Hepatocyte (in vitro differentiated cells): ENCODE data around the gene CCT8L2. TPM values are rescaled to one million over a fixed set of nuclear protein-coding genes. Genes with fewer than 3 reads are reported as not detected.
"Not testable (repeated sequence)": the region's sequence is repeated elsewhere in the genome, so short reads cannot be mapped to it uniquely, and the experiment has no call there.

Experiments
- DNase-seq: peaks from one replicate; pipeline ENCODE4 v3.0.0-alpha.2; 2016; ENCODE audit warnings: low spot score
- H2AFZ ChIP-seq: fragments of 200-600 bp; sonication (generic); 2 replicates; pipeline ENCODE4 v1.6.0; 2016; ENCODE audit warnings: antibody characterized with exemption, mild to moderate bottlenecking
- H3K27ac ChIP-seq: fragments of 200-600 bp; sonication (generic); 2 replicates; pipeline ENCODE4 v1.5.1; 2016; ENCODE audit warnings: mild to moderate bottlenecking
- H3K27me3 ChIP-seq: fragments of 200-600 bp; sonication (generic); 2 replicates; pipeline ENCODE4 v1.6.1; 2016
- H3K36me3 ChIP-seq: fragments of 200-600 bp; sonication (generic); replicated peaks from 2 replicates; pipeline ENCODE4 v1.5.1; 2016; ENCODE audit warnings: low read depth; ENCODE audit not compliant: insufficient read depth
- H3K4me1 ChIP-seq: fragments of 200-600 bp; sonication (generic); 2 replicates; pipeline ENCODE4 v1.5.1; 2016; ENCODE audit warnings: mild to moderate bottlenecking, moderate library complexity; ENCODE audit not compliant: insufficient read depth
- H3K4me2 ChIP-seq: fragments of 200-600 bp; sonication (generic); 2 replicates; pipeline ENCODE4 v1.6.0; 2016
- H3K4me3 ChIP-seq: fragments of 200-600 bp; sonication (generic); 2 replicates; pipeline ENCODE4 v1.5.1; 2016; ENCODE audit warnings: mild to moderate bottlenecking
- H3K79me2 ChIP-seq: fragments of 200-600 bp; sonication (generic); 2 replicates; pipeline ENCODE4 v1.6.0; 2017; ENCODE audit warnings: mild to moderate bottlenecking
- H3K9me2 ChIP-seq: fragments of 200-600 bp; sonication (generic); replicated peaks from 2 replicates; pipeline ENCODE4 v1.6.0; 2017; ENCODE audit warnings: mild to moderate bottlenecking; ENCODE audit not compliant: insufficient read depth
- H3K9me3 ChIP-seq: fragments of 200-600 bp; sonication (generic); 2 replicates; pipeline ENCODE4 v1.5.1; 2016; ENCODE audit warnings: low read depth, mild to moderate bottlenecking
- H4K20me1 ChIP-seq: fragments of 200-600 bp; sonication (generic); 2 replicates; pipeline ENCODE4 v1.6.0; 2016; ENCODE audit warnings: mild to moderate bottlenecking; ENCODE audit not compliant: insufficient read depth, poor library complexity, severe bottlenecking
- WGBS: methylation state at CpG from one replicate; pipeline ENCODE4 v1.1.6; 2016; ENCODE audit warnings: low lambda C conversion rate; ENCODE audit errors: missing lambda C conversion rate; 5-methylcytosine and 5-hydroxymethylcytosine counted together
- polyA plus RNA-seq: library from polyadenylated mRNA; unstranded; fragments of >200 nt; fragmentation: Nextera tagmentation; extraction: Ambion mirVana; gene quantifications from 2 replicates; pipeline ENCODE4 v1.2.1, GENCODE V29; 2016
- total RNA-seq: library from RNA; depleted of rRNA; stranded (reverse); fragments of >200 nt; gene quantifications from 2 replicates; pipeline ENCODE4 v1.2.3, GENCODE V29; 2014

The CCT8L2 gene, protein sequence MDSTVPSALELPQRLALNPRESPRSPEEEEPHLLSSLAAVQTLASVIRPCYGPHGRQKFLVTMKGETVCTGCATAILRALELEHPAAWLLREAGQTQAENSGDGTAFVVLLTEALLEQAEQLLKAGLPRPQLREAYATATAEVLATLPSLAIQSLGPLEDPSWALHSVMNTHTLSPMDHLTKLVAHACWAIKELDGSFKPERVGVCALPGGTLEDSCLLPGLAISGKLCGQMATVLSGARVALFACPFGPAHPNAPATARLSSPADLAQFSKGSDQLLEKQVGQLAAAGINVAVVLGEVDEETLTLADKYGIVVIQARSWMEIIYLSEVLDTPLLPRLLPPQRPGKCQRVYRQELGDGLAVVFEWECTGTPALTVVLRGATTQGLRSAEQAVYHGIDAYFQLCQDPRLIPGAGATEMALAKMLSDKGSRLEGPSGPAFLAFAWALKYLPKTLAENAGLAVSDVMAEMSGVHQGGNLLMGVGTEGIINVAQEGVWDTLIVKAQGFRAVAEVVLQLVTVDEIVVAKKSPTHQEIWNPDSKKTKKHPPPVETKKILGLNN
- total RNA-seq (not detected in 2 replicates), polyA plus RNA-seq (not detected in 2 replicates)

DNA sequence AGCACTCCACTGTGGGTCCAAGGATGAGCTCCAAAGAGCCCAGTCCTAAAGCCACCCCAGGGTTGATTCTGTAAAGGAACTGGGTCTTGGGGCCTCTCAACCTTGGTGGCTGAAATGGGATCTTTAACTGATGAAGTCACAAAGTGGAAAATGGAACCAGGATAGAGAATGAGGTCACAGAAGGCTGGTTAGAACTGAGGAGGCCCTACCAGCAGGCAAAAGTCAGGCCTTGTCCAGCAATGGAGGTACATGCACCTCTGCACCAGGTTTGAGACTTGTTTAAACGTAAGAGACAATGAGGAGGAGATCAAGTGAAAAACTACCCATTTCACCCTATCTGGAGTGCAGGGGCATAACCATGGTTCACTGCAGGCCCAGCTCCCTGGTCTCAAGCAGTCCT, at the start of gene CCT8L2:
Gene CCT8L2, minus strand, starts transcription at position 101 of the 400 bp plus-strand sequence. CDS start 260 bp downstream, outside the sequence.
- not testable (repeated sequence) for H3K4me3 ChIP-seq, H3K27me3 ChIP-seq, H3K27ac ChIP-seq, H4K20me1 ChIP-seq, DNase-seq, H3K9me3 ChIP-seq, H3K9me2 ChIP-seq, H2AFZ ChIP-seq, H3K4me1 ChIP-seq, H3K36me3 ChIP-seq, H3K79me2 ChIP-seq, H3K4me2 ChIP-seq
- WGBS, result 69% methylated on average over 1 of the region's 1 CpG

- not testable (repeated sequence) for H3K36me3 ChIP-seq, H3K4me3 ChIP-seq, H3K27me3 ChIP-seq, H3K9me3 ChIP-seq, H3K9me2 ChIP-seq, DNase-seq, H3K4me1 ChIP-seq, H2AFZ ChIP-seq, H3K4me2 ChIP-seq, H3K79me2 ChIP-seq, H3K27ac ChIP-seq, H4K20me1 ChIP-seq
- 42% methylated on average over 1 of the region's 1 CpG for WGBS
These were observed 42.8 kb upstream of the CCT8L2 start for GRCh38 chr22:16635442-16635841.

GRCh38 chr22:16634092-16634491, 41.5 kb upstream of the CCT8L2 start:
- not testable (repeated sequence) for H3K27me3 ChIP-seq, H3K4me1 ChIP-seq, H3K9me2 ChIP-seq, H3K36me3 ChIP-seq, H3K9me3 ChIP-seq, H3K79me2 ChIP-seq, H3K4me3 ChIP-seq, H2AFZ ChIP-seq, H3K27ac ChIP-seq, DNase-seq, H3K4me2 ChIP-seq, H4K20me1 ChIP-seq

- WGBS, result 62% methylated on average over 1 of the region's 1 CpG
- not testable (repeated sequence) for H3K4me1 ChIP-seq, H3K27me3 ChIP-seq, H3K4me2 ChIP-seq, H3K27ac ChIP-seq, H3K79me2 ChIP-seq, H3K36me3 ChIP-seq, H4K20me1 ChIP-seq, H2AFZ ChIP-seq, H3K9me2 ChIP-seq, DNase-seq, H3K9me3 ChIP-seq, H3K4me3 ChIP-seq
These were observed 35.9 kb upstream of the CCT8L2 start for GRCh38 chr22:16628476-16628875.

GRCh38 chr22:16625018-16625417, 32.4 kb upstream of the CCT8L2 start:
- not testable (repeated sequence) for H3K27me3 ChIP-seq, H3K4me1 ChIP-seq, DNase-seq, H3K4me2 ChIP-seq, H2AFZ ChIP-seq, H3K27ac ChIP-seq, H3K79me2 ChIP-seq, H4K20me1 ChIP-seq, H3K4me3 ChIP-seq, H3K36me3 ChIP-seq, H3K9me2 ChIP-seq, H3K9me3 ChIP-seq
- 8% methylated on average over 2 of the region's 2 CpGs for WGBS

GRCh38 chr22:16623595-16623994, 31.0 kb upstream of the CCT8L2 start:
- not testable (repeated sequence) for DNase-seq, H4K20me1 ChIP-seq, H3K9me2 ChIP-seq, H3K4me1 ChIP-seq, H3K79me2 ChIP-seq, H3K4me2 ChIP-seq, H3K36me3 ChIP-seq, H3K27ac ChIP-seq, H2AFZ ChIP-seq, H3K9me3 ChIP-seq, H3K27me3 ChIP-seq, H3K4me3 ChIP-seq

- H3K36me3 ChIP-seq, H4K20me1 ChIP-seq, H3K27me3 ChIP-seq, H2AFZ ChIP-seq, H3K9me2 ChIP-seq, H3K79me2 ChIP-seq, H3K4me1 ChIP-seq, DNase-seq, H3K4me2 ChIP-seq, H3K4me3 ChIP-seq, H3K27ac ChIP-seq, H3K9me3 ChIP-seq: not testable (repeated sequence)
- WGBS, result 24% methylated on average over 3 of the region's 3 CpGs
These were observed 24.9 kb upstream of the CCT8L2 start for GRCh38 chr22:16617516-16617915.

DNA sequence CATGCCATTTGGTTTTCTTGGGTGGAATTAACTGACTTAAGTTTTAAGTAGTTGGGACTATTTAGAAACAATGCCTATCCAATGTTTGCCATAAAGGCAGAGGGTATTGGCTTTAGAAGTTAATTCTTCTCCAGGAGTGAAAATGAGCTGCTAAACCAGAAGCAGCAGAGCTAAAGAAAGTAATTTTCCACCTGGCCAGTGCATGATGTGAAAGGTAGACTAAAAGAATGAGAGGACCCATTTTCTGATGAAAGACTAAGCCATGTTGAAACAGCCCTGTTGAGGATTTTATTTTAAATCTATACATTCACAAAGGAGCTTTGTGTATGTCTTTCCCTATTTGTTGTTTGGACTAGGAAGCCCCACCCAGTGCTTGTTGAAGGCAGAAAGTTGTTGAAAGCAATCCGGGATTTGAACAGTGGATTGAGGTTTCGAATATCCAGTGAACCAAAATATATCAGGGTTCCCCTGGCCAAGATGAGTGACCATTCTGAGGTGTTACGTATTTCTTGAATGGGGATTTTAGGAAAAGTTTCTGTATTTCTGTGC, 23.9 kb upstream of the CCT8L2 start:
- not testable (repeated sequence) for DNase-seq, H3K9me3 ChIP-seq, H3K9me2 ChIP-seq, H3K27me3 ChIP-seq, H3K27ac ChIP-seq, H3K36me3 ChIP-seq, H3K4me3 ChIP-seq, H2AFZ ChIP-seq, H3K4me1 ChIP-seq, H3K79me2 ChIP-seq, H3K4me2 ChIP-seq, H4K20me1 ChIP-seq
- WGBS, result 60% methylated on average over 3 of the region's 3 CpGs

DNA sequence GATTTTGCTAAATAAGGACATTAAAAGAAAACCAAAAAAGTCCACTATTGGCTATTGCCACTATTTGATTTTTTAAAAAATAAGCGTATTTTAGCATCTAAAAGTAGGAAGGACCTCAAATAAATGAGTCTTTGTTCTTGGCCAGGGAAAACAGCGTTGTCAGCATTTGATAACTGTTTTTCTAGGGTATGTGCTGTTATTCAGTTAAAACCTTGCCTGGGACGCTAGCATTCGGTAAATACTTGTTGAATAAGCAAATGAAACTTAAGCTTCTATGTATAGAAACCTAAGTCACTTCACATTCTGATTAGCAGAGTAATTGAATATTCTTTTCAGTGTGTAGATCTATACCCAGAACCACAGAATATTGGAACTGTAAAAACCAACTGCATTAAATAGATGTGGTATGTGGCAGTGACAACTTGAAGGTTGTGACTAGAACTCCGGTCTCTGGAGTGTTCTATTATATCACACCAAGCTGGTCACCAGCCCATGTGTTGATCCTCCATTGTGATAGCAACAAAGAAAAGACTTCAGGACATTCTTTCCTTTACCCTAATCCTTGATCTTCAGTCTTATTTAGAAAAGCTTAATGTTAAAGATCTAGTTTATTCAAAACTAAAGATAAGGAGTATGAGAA, 23.1 kb upstream of the CCT8L2 start:
- DNase-seq, H3K36me3 ChIP-seq, H2AFZ ChIP-seq, H3K27ac ChIP-seq, H3K27me3 ChIP-seq, H3K79me2 ChIP-seq, H4K20me1 ChIP-seq, H3K9me3 ChIP-seq, H3K4me1 ChIP-seq, H3K4me3 ChIP-seq, H3K4me2 ChIP-seq, H3K9me2 ChIP-seq: not testable (repeated sequence)
- WGBS, result 40% methylated on average over 5 of the region's 5 CpGs
